AG04450 (cell line): ENCODE measurements around the gene NAA10. TPM values are rescaled to one million over a fixed set of nuclear protein-coding genes. Genes with fewer than 3 reads are reported as not detected.

Experiments
- CTCF ChIA-PET: fragments of 300-600, 350-600 bp; formaldehyde crosslinking; extraction: SDS; loops from one replicate; lab custom pipeline; 2022; ENCODE audit warnings: antibody characterized with exemption, inconsistent platforms; lab: Charles Lee
- POLR2A ChIA-PET: fragments of 350-600 bp; formaldehyde crosslinking; extraction: SDS; loops from one replicate; lab custom pipeline; 2021; ENCODE audit warnings: antibody characterized with exemption, inconsistent platforms; lab: Yijun Ruan, JAX
- DNase-seq: peaks from one replicate; pipeline ENCODE4 v3.0.0-alpha.2; 2011; ENCODE audit warnings: low read depth, low spot score
- H3K27ac ChIP-seq: one replicate; pipeline ENCODE4 v1.5.1; 2012; ENCODE audit warnings: low read depth, low read length, control low read depth
- H3K27me3 ChIP-seq: one replicate; pipeline ENCODE4 v1.6.0; 2012; ENCODE audit warnings: low read length; ENCODE audit not compliant: control insufficient read depth, insufficient read depth
- H3K4me3 ChIP-seq: 2 replicates; pipeline ENCODE4 v1.5.1; 2011; ENCODE audit warnings: mild to moderate bottlenecking, low read depth, low read length, control low read depth
- H3K9me3 ChIP-seq: 2 replicates; pipeline ENCODE4 v1.5.1; 2012; ENCODE audit warnings: low read length; ENCODE audit not compliant: control insufficient read depth, insufficient read depth
- polyA plus RNA-seq: library from polyadenylated mRNA; depleted of rRNA; stranded (reverse); fragments of >200 nt; gene quantifications from 2 replicates; pipeline ENCODE4 v1.2.3, GENCODE V29; 2011
- TF ChIP-seq, protein P1 (sequence below): IDR thresholded peaks from 2 replicates; pipeline ENCODE4 v1.5.1; 2011; ENCODE audit warnings: low read depth, low read length, control low read depth, inconsistent platforms

Gene NAA10
- polyA plus RNA-seq, 1 experiment = 42.9 TPM

DNA sequence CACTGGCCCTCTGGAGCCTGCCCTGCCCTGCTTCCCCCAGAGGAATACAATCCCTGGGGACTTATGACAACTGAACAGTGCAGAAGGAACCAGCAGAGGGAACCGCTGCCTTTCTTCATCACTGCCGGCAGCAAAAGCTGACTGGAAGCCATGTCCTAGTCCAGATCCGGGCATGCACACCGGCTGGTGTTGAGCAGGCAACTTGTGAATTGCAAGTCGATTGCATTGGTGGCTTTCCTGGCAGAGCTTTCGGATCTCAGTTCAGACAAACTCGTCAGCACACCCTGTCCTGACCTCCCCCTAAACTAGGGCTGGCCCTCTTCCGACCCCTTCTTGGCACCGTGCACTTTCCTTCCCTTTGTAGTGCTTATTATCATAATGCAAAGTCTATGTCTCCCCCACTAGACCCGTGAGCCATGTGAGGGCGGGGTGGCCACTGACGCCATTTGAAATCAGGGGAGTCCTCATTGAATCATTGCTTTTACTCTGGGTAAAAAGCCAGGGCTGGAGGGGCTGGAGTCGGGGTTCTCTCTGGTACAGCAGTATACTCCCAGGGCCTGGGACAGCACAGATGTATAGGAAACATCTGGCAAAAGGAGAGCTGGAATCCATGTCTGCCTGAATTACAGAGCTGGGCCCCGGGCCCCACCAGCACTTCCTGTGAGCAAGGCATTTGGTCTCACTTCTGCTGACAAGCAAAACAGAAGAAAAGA, 10.5 kb downstream of the NAA10 start:
- POLR2A ChIA-PET = no interaction called here
- Histone ChIP-seq H3K27ac (no peak overlapping the region), H3K27me3 (peaks cover 2% of the 10 kb centered on the region), H3K9me3 (no peaks in the 10 kb centered on the region), H3K4me3 (no peak overlapping the region)
- TF ChIP-seq, protein P1, sequence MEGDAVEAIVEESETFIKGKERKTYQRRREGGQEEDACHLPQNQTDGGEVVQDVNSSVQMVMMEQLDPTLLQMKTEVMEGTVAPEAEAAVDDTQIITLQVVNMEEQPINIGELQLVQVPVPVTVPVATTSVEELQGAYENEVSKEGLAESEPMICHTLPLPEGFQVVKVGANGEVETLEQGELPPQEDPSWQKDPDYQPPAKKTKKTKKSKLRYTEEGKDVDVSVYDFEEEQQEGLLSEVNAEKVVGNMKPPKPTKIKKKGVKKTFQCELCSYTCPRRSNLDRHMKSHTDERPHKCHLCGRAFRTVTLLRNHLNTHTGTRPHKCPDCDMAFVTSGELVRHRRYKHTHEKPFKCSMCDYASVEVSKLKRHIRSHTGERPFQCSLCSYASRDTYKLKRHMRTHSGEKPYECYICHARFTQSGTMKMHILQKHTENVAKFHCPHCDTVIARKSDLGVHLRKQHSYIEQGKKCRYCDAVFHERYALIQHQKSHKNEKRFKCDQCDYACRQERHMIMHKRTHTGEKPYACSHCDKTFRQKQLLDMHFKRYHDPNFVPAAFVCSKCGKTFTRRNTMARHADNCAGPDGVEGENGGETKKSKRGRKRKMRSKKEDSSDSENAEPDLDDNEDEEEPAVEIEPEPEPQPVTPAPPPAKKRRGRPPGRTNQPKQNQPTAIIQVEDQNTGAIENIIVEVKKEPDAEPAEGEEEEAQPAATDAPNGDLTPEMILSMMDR = peak; percentile 30
- DNase-seq = no peak
- CTCF ChIA-PET = interaction anchor here (1.4 kb wide), 1 partner anchor 22 kb away, joined by 14 read pairs; no protein-coding TSS in a partner anchor

- Histone ChIP-seq H3K27me3 (peaks cover 2% of the 10 kb centered on the region), H3K4me3 (no peak overlapping the region), H3K9me3 (no peaks in the 10 kb centered on the region), H3K27ac (no peak overlapping the region)
- TF ChIP-seq, protein P1 = peak; percentile 56
- peak; percentile 20 for DNase-seq
- CTCF ChIA-PET = interaction anchor here (1.0 to 2.8 kb wide), 10 partner anchors 10 to 188 kb away, joined by 3 to 13 read pairs (median 4); partner anchors contain the start of genes IDH3G and SSR4
- POLR2A ChIA-PET = interaction anchor here (0.9 kb wide), 1 partner anchor 129 kb away, joined by 4 read pairs; the partner anchor contains the start of genes IDH3G and SSR4
These were observed 11.6 kb downstream of the NAA10 start for GRCh38 chrX:153922932-153923857.

DNA sequence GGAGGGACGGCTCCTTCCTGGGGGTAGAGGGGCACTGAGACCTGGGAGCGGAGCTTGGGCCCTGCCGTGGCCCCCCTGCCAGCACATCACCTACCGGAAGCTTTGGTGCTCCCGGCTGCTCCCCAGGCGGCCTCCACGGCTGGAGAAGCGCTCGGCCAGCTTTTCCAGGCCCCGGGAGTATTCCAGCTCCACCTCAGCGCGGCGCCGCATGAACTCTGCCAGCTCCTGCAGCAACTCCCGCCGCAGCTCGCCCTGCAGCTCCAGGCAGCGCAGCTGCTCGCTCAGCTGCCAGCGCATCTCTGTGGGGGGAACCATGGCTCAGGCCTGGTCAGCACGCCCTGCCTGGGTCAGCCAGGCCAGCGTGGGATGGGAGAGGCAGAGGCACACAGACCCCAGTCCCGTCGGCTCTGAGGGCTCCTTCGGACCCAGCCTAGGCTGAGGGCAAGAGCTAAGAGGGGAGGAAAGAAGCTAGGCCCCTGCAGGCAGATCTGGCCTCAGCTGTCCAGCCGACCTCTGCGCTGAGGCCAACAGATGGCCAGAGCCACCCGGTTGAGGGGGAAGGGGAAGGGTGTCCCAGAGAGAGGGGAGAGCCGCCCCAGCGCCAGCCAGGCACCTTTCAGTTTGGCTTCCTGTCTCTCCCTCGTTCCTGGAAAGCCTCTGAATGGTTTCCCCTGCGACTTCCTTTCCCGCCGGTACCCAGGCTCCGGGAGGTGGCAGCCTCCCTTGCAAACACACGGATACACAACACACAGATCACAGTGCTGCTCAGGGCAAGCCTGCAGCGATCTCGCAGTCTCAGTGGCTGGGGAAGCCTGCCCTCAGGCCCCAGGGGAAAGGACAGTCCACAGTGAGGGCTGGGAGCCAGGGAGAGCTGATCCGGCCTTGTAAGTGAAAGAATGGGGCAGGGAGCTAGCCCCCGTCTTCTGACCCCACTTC, 13.1 kb downstream of the NAA10 start:
- no peaks in the 10 kb centered on the region for H3K9me3 ChIP-seq
- DNase-seq = no peak
- TF ChIP-seq, protein P1 = no peak
- H3K27ac ChIP-seq = no peak overlapping the region
- H3K27me3 ChIP-seq = peaks cover 2% of the 10 kb centered on the region
- H3K4me3 ChIP-seq = no peak overlapping the region
- POLR2A ChIA-PET = no interaction called here
- CTCF ChIA-PET = interaction anchor here (1.2 to 2.8 kb wide), 4 partner anchors 10 to 102 kb away, joined by 3 to 13 read pairs (median 6); no protein-coding TSS in a partner anchor

DNA sequence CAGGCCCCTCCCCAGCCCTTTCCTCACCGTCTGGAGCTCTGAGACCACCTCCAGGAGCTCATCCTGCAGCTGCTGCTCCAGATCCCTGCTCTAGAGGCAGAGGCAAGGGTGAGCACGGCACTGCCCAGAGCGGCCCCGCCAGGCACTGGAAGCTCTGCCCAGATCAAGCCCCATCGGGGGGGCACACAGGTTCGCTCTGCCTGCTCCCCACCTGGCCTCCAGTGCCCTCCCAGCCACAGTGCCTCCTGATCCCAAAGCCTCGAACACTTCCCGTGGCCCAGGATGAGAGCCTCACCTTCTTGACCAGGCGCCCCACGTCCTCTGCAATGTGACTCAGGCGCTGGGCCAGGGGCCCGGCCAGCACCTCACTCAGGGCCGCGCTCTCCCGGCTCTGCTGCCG, 13.8 kb downstream of the NAA10 start:
- DNase-seq = no peak
- H3K27ac ChIP-seq = no peak overlapping the region
- H3K4me3 ChIP-seq = no peak overlapping the region
- CTCF ChIA-PET = interaction anchor here (1.2 to 2.8 kb wide), 2 partner anchors 9 to 26 kb away, joined by 3 to 13 read pairs; no protein-coding TSS in a partner anchor
- H3K9me3 ChIP-seq = no peaks in the 10 kb centered on the region
- POLR2A ChIA-PET = no interaction called here
- TF ChIP-seq, protein P1 = no peak
- peaks cover 2% of the 10 kb centered on the region for H3K27me3 ChIP-seq
